H1 (cell line): ENCODE results near the gene LSM4. TPM values are rescaled to one million over a fixed set of nuclear protein-coding genes. Genes with fewer than 3 reads are reported as not detected.

Source experiments
- CTCF ChIA-PET: fragments of 300-600 bp; sonication (Branson Sonifier 250); formaldehyde crosslinking; loops from one replicate; lab custom pipeline; 2021; ENCODE audit not compliant: partially characterized antibody; lab: Charles Lee
- POLR2A ChIA-PET: fragments of 300-600 bp; sonication (Branson Sonifier 250); formaldehyde crosslinking; loops from one replicate; lab custom pipeline; 2021; ENCODE audit warnings: inconsistent platforms; ENCODE audit not compliant: partially characterized antibody; lab: Charles Lee
- DNase-seq, 2 experiments: peaks; one replicate each; pipeline versions ENCODE4 v3.0.0 to v3.0.0-alpha.2; 2010 to 2022; ENCODE audit warnings: low spot score in 2 of 2, low read depth in 1 of 2, mixed read lengths in 1 of 2
- FAIRE-seq: peaks from 2 replicates; lab custom pipeline; 2011; peaks lifted over from hg19 to GRCh38; lab: Jason Lieb, UNC
- H2AFZ ChIP-seq: 2 replicates; pipeline ENCODE4 v1.8.1; 2012; ENCODE audit warnings: low read length, inconsistent platforms
- H2AK5ac ChIP-seq: 2 replicates; pipeline ENCODE4 v1.6.1; 2013; ENCODE audit warnings: low read depth, low read length
- H2BK120ac ChIP-seq: replicated peaks from 2 replicates; pipeline ENCODE3; 2013; ENCODE audit warnings: low read depth, low read length, inconsistent platforms
- H2BK12ac ChIP-seq: 2 replicates; pipeline ENCODE4 v1.6.1; 2013; ENCODE audit warnings: low read depth, low read length
- H2BK15ac ChIP-seq: 2 replicates; pipeline ENCODE4 v1.6.1; 2013; ENCODE audit warnings: low read length
- H2BK20ac ChIP-seq: 2 replicates; pipeline ENCODE4 v1.6.1; 2013; ENCODE audit warnings: low read length
- H2BK5ac ChIP-seq: 2 replicates; pipeline ENCODE4 v1.6.1; 2013; ENCODE audit warnings: low read depth, low read length
- H3K14ac ChIP-seq: 2 replicates; pipeline ENCODE4 v1.6.1; 2013; ENCODE audit warnings: inconsistent platforms; ENCODE audit not compliant: insufficient read length
- H3K18ac ChIP-seq: 2 replicates; pipeline ENCODE4 v1.6.1; 2013; ENCODE audit warnings: low read length; ENCODE audit errors: extremely low read depth
- H3K23ac ChIP-seq: 2 replicates; pipeline ENCODE4 v1.6.1; 2013; ENCODE audit warnings: inconsistent platforms; ENCODE audit not compliant: insufficient read length
- H3K23me2 ChIP-seq: 2 replicates; pipeline ENCODE4 v1.6.1; 2013; ENCODE audit warnings: low read depth, low read length
- H3K27ac ChIP-seq: 2 replicates; pipeline ENCODE4 v1.6.1; 2011; ENCODE audit warnings: low read depth, low read length, inconsistent platforms
- H3K27me3 ChIP-seq, 4 experiments: replicated peaks in 1 of 4; 1 replicate in 1 of 4; 2 replicates in 3 of 4; pipeline versions ENCODE4 v1.6.1 to v1.8.1; 2011 to 2013; ENCODE audit warnings: low read length in 3 of 4, mild to moderate bottlenecking in 3 of 4, inconsistent platforms in 2 of 4, mixed read lengths in 2 of 4, moderate library complexity in 1 of 4; ENCODE audit not compliant: control insufficient read depth in 3 of 4, insufficient read depth in 3 of 4; ENCODE audit errors: extremely low read depth in 1 of 4
- H3K36me3 ChIP-seq, 4 experiments: 2 replicates each; pipeline versions ENCODE4 v1.6.1 to v1.8.1; 2011 to 2013; ENCODE audit warnings: mild to moderate bottlenecking in 4 of 4, low read length in 3 of 4, moderate library complexity in 2 of 4, control low read depth in 1 of 4, inconsistent platforms in 1 of 4; ENCODE audit not compliant: insufficient read depth in 4 of 4, control insufficient read depth in 2 of 4
- H3K4ac ChIP-seq: replicated peaks from 2 replicates; pipeline ENCODE3; 2013; ENCODE audit warnings: low read length, low read depth, mixed read lengths, inconsistent platforms; ENCODE audit not compliant: insufficient read length
- H3K4me1 ChIP-seq, 4 experiments: replicated peaks in 1 of 4; 1 replicate in 1 of 4; 2 replicates in 3 of 4; pipeline versions ENCODE4 v1.6.1 to v1.8.1; 2011 to 2013; ENCODE audit warnings: low read length in 3 of 4, inconsistent platforms in 2 of 4, mixed read lengths in 1 of 4; ENCODE audit not compliant: insufficient read depth in 4 of 4, control insufficient read depth in 3 of 4
- H3K4me2 ChIP-seq, 2 experiments: 2 replicates each; pipeline versions ENCODE4 v1.6.1 to v1.8.1; 2011 to 2013; ENCODE audit warnings: low read depth in 2 of 2, low read length in 2 of 2, control low read depth in 1 of 2, inconsistent platforms in 1 of 2, mild to moderate bottlenecking in 1 of 2; ENCODE audit not compliant: insufficient read depth in 1 of 2
- H3K4me3 ChIP-seq, 4 experiments: fragments of 200-600, 300-600 bp in 1 of 4; sonication (generic), shearing (Covaris generic), sonication (Bioruptor Twin) in 1 of 4; 2 replicates each; pipeline versions ENCODE4 v1.5.1 to v1.8.1; 2011 to 2016; ENCODE audit warnings: low read length in 4 of 4, low read depth in 3 of 4, control low read depth in 2 of 4, inconsistent platforms in 2 of 4, mild to moderate bottlenecking in 2 of 4, mixed read lengths in 1 of 4, moderate library complexity in 1 of 4; ENCODE audit not compliant: insufficient read depth in 2 of 4; ENCODE audit errors: extremely low read depth in 1 of 4
- H3K56ac ChIP-seq: replicated peaks from 2 replicates; pipeline ENCODE3; 2013; ENCODE audit warnings: low read depth, mild to moderate bottlenecking, mixed read lengths, low read length, inconsistent platforms; ENCODE audit not compliant: insufficient read length
- H3K79me1 ChIP-seq: 2 replicates; pipeline ENCODE4 v1.6.1; 2013; ENCODE audit warnings: low read depth, low read length, control low read depth
- H3K79me2 ChIP-seq, 2 experiments: 2 replicates each; pipeline versions ENCODE4 v1.6.1 to v1.8.1; 2012 to 2013; ENCODE audit warnings: low read length in 2 of 2, mild to moderate bottlenecking in 2 of 2, inconsistent platforms in 1 of 2; ENCODE audit not compliant: insufficient read depth in 2 of 2, control insufficient read depth in 1 of 2
- H3K9ac ChIP-seq, 4 experiments: replicated peaks in 1 of 4; 1 replicate in 1 of 4; 2 replicates in 3 of 4; pipeline versions ENCODE4 v1.6.1 to v1.8.1; 2011 to 2013; ENCODE audit warnings: low read depth in 3 of 4, low read length in 3 of 4, control low read depth in 2 of 4, mild to moderate bottlenecking in 2 of 4, moderate library complexity in 2 of 4, inconsistent platforms in 1 of 4; ENCODE audit errors: extremely low read depth in 1 of 4
- H3K9me3 ChIP-seq, 2 experiments: 2 replicates each; pipeline versions ENCODE4 v1.6.1 to v1.8.1; 2012 to 2013; ENCODE audit warnings: mild to moderate bottlenecking in 2 of 2, moderate library complexity in 2 of 2, control low read depth in 1 of 2, inconsistent platforms in 1 of 2, low read depth in 1 of 2, low read length in 1 of 2, mixed read lengths in 1 of 2; ENCODE audit not compliant: insufficient read depth in 2 of 2
- H4K20me1 ChIP-seq, 2 experiments: replicated peaks in 1 of 2; 2 replicates each; pipeline versions ENCODE3 to v1.8.1; 2011 to 2013; ENCODE audit warnings: inconsistent platforms in 2 of 2, low read length in 2 of 2, mild to moderate bottlenecking in 1 of 2; ENCODE audit not compliant: insufficient read depth in 2 of 2, control insufficient read depth in 1 of 2
- H4K5ac ChIP-seq: 2 replicates; pipeline ENCODE4 v1.6.1; 2013; ENCODE audit warnings: low read length, low read depth, mixed read lengths, inconsistent platforms; ENCODE audit not compliant: insufficient read length
- H4K8ac ChIP-seq: 2 replicates; pipeline ENCODE4 v1.8.0; 2013; ENCODE audit warnings: mild to moderate bottlenecking, moderate library complexity, low read length, inconsistent platforms; ENCODE audit not compliant: insufficient read depth; ENCODE audit errors: extremely low read depth
- H4K91ac ChIP-seq: replicated peaks from 2 replicates; pipeline ENCODE3; 2013; ENCODE audit warnings: low read length, mixed read lengths, inconsistent platforms; ENCODE audit not compliant: insufficient read length
- ASH2L ChIP-seq: fragments of 200-600, 300-600 bp; sonication (generic); IDR thresholded peaks from one replicate; pipeline ENCODE4 v1.7.1; 2017; ENCODE audit warnings: low read length
- BRCA1 ChIP-seq: IDR thresholded peaks from 2 replicates; pipeline ENCODE4 v1.6.1; 2012; ENCODE audit warnings: low read depth, low read length, improper control_type of control experiment
- CEBPB ChIP-seq: IDR thresholded peaks from 2 replicates; pipeline ENCODE4 v1.6.1; 2012; ENCODE audit warnings: low read depth, low read length
- CHD1 ChIP-seq: IDR thresholded peaks from 2 replicates; pipeline ENCODE4 v1.6.1; 2012; ENCODE audit warnings: low read depth, low read length, improper control_type of control experiment
- CTBP2 ChIP-seq: IDR thresholded peaks from 2 replicates; pipeline ENCODE4 v1.7.0; 2011; ENCODE audit warnings: borderline replicate concordance, mild to moderate bottlenecking, moderate library complexity, mixed read lengths, low read length; ENCODE audit not compliant: insufficient read depth, insufficient read length
- E2F6 ChIP-seq: IDR thresholded peaks from 2 replicates; pipeline ENCODE4 v1.6.1; 2012; ENCODE audit warnings: inconsistent platforms
- GTF2F1 ChIP-seq: IDR thresholded peaks from 2 replicates; pipeline ENCODE4 v1.6.1; 2012; ENCODE audit warnings: low read depth, low read length, improper control_type of control experiment, borderline replicate concordance
- JUN ChIP-seq: IDR thresholded peaks from 2 replicates; pipeline ENCODE4 v1.6.1; 2011; ENCODE audit warnings: low read depth, mild to moderate bottlenecking, improper control_type of control experiment, low read length
- NRF1 ChIP-seq: IDR thresholded peaks from 2 replicates; pipeline ENCODE4 v1.6.1; 2011; ENCODE audit warnings: mild to moderate bottlenecking, low read depth, low read length, improper control_type of control experiment
- RNF2 ChIP-seq: fragments of 200-900, 300-1000 bp; sonication (generic); IDR thresholded peaks from 2 replicates; pipeline ENCODE4 v1.7.1; 2016; ENCODE audit warnings: borderline replicate concordance, low read depth, mild to moderate bottlenecking, antibody characterized with exemption, low read length; ENCODE audit not compliant: poor library complexity, severe bottlenecking; ENCODE audit errors: missing control alignments
- SP1 ChIP-seq: IDR thresholded peaks from 2 replicates; pipeline ENCODE4 v1.6.1; 2011; ENCODE audit warnings: low read depth, low read length
- SP2 ChIP-seq: IDR thresholded peaks from 2 replicates; pipeline ENCODE4 v1.6.1; 2012; ENCODE audit warnings: mild to moderate bottlenecking, low read length, inconsistent platforms
- TAF7 ChIP-seq: optimal IDR thresholded peaks from 2 replicates; pipeline ENCODE3; 2011; ENCODE audit warnings: low read depth, mild to moderate bottlenecking, inconsistent platforms, low read length, moderate library complexity, borderline replicate concordance
- TBP ChIP-seq: IDR thresholded peaks from 2 replicates; pipeline ENCODE4 v1.6.1; 2011; ENCODE audit warnings: low read depth, low read length, improper control_type of control experiment
- WGBS, 2 experiments: shearing (Covaris generic) in 1 of 2; methylation state at CpG; one replicate each; pipeline versions ENCODE4 v1.1.6 to v1.1.7; 2013 to 2015; ENCODE audit warnings: low lambda C conversion rate in 2 of 2, mixed read lengths in 2 of 2, inconsistent platforms in 1 of 2, low coverage in 1 of 2, missing lambda C conversion rate in 1 of 2; ENCODE audit not compliant: insufficient replicate concordance in 2 of 2, insufficient coverage in 1 of 2, insufficient read length in 1 of 2; ENCODE audit errors: extremely low coverage in 1 of 2, missing lambda C conversion rate in 1 of 2; 5-methylcytosine and 5-hydroxymethylcytosine counted together
- polyA plus RNA-seq, 7 experiments: library from polyadenylated mRNA; depleted of rRNA in 3 of 7; stranded (reverse) in 5 of 7; unstranded in 2 of 7; fragments of >200 nt in 5 of 7; fragments of 200-250 nt in 2 of 7; gene quantifications; 1 replicate in 5 of 7; 2 replicates in 1 of 7; 4 replicates in 1 of 7; pipeline versions ENCODE4 v1.2.1 to v1.2.3, GENCODE V29; 2011 to 2013; ENCODE audit warnings: missing spikeins in 2 of 7, mixed read lengths in 2 of 7
- total RNA-seq: library from RNA; stranded (reverse); fragmentation: NEBNext Ultra II Directional; extraction: Animal tissue kit (Norgen Biotek cat#: 25700); gene quantifications from 2 replicates; pipeline ENCODE4 v1.2.1, GENCODE V29; 2021

LSM4 gene
- total and polyA plus RNA-seq, 2 of the 8 experiments (the other 6 are each of a cell fraction or from before 2014, with no cell fraction given) = 302 to 319 TPM

- Histone ChIP-seq H3K23me2 (no peaks in the 10 kb centered on the region; the same call in 1 of the 2 replicates), H2BK15ac (no peak overlapping the region), H3K79me2 (no peaks in the 10 kb centered on the region), H3K4ac (no peak overlapping the region), H3K4me3 (no peak overlapping the region), H3K14ac (no peak overlapping the region), H4K8ac (no peak overlapping the region), H4K5ac (no peak overlapping the region), H3K4me2 (no peak overlapping the region), H4K91ac (no peak overlapping the region), H3K23ac (no peak overlapping the region), H2AK5ac (no peak overlapping the region), H3K79me1 (peaks cover 3% of the 10 kb centered on the region; the same call in 1 of the 2 replicates), H2BK5ac (no peak overlapping the region), H2AFZ (no peak overlapping the region), H3K9ac (no peak overlapping the region), H2BK12ac (no peak overlapping the region), H3K18ac (no peak overlapping the region), H4K20me1 (peaks cover 2 to 8% of the 10 kb centered on the region in 2 experiments), H2BK120ac (no peak overlapping the region), H3K56ac (no peak overlapping the region), H2BK20ac (no peak overlapping the region), H3K4me1 (peaks cover 0 to 4% (median 0%) of the 10 kb centered on the region in 4 experiments; a peak in 3 of 7 replicates), H3K27ac (no peak overlapping the region), H3K27me3 (no peaks in the 10 kb centered on the region), H3K9me3 (no peaks in the 10 kb centered on the region), H3K36me3 (no peaks in the 10 kb centered on the region; a peak in 1 of 8 replicates)
- ChIA-PET CTCF (interaction anchor here (0.6 to 13.6 kb wide), 16 partner anchors 7 to 808 kb away, joined by 3 to 242 read pairs (median 4); partner anchors contain the start of genes LSM4 and SSBP4), POLR2A (interaction anchor here (0.6 to 3.3 kb wide), 5 partner anchors 10 to 44 kb away, joined by 3 to 24 read pairs (median 4); partner anchors contain the start of gene JUND)
- no peak for DNase-seq
- FAIRE-seq = no peak
- 97% methylated on average over 6 of the region's 6 CpGs; no CpG with 5 or more reads in 1 of the 2 experiments for WGBS, 2 experiments
- TF ChIP-seq NRF1 (no peak), JUN (no peak), SP2 (no peak), CEBPB (no peak), E2F6 (no peak), GTF2F1 (no peak), CHD1 (no peak), RNF2 (no peak), CTBP2 (no peak), ASH2L (no peak), SP1 (no peak), BRCA1 (no peak), TBP (no peak), TAF7 (no peak)
These were observed 51.4 kb downstream of the LSM4 start for GRCh38 chr19:18271433-18271841.
